Bronchial epithelial cell (primary cell): Measurements from ENCODE around the gene OR1I1. TPM values are rescaled to one million over a fixed set of nuclear protein-coding genes. Genes with fewer than 3 reads are reported as not detected.
"Not testable (repeated sequence)": the region's sequence is repeated elsewhere in the genome, so short reads cannot be mapped to it uniquely, and the experiment has no call there.

Experiments
- DNase-seq: peaks from one replicate; pipeline ENCODE4 v3.0.0-alpha.2; 2010; ENCODE audit warnings: low read depth
- FAIRE-seq: peaks from 2 replicates; lab custom pipeline; 2011; peaks lifted over from hg19 to GRCh38; lab: Jason Lieb, UNC
- H3K27me3 ChIP-seq: 2 replicates; pipeline ENCODE4 v1.5.1; 2011; ENCODE audit warnings: low read length; ENCODE audit not compliant: control insufficient read depth, insufficient read depth
- H3K36me3 ChIP-seq: 2 replicates; pipeline ENCODE4 v1.5.1; 2011; ENCODE audit warnings: low read length; ENCODE audit not compliant: control insufficient read depth, insufficient read depth
- H3K4me3 ChIP-seq: 2 replicates; pipeline ENCODE4 v1.5.1; 2011; ENCODE audit warnings: mild to moderate bottlenecking, low read depth, low read length, control low read depth
- total RNA-seq: library from RNA; depleted of rRNA; stranded (reverse); fragments of >200 nt; gene quantifications from 2 replicates; pipeline ENCODE4 v1.2.1, GENCODE V29; 2014
- TF ChIP-seq, protein P1 (sequence below): IDR thresholded peaks from 2 replicates; pipeline ENCODE4 v1.5.1; 2011; ENCODE audit warnings: mild to moderate bottlenecking, moderate library complexity, low read length, control low read depth, inconsistent platforms; ENCODE audit not compliant: insufficient read depth, severe bottlenecking

The OR1I1 gene
- total RNA-seq, 1 donor from 2014 or later, result not detected

GRCh38 chr19:15091918-15092753 is 10.1 kb downstream of the OR1I1 start:
- Histone ChIP-seq H3K36me3 (no peaks in the 10 kb centered on the region), H3K27me3 (no peaks in the 10 kb centered on the region), H3K4me3 (no peak overlapping the region)
- FAIRE-seq (no peak), DNase-seq (peak; percentile 64)
- TF ChIP-seq, protein P1, sequence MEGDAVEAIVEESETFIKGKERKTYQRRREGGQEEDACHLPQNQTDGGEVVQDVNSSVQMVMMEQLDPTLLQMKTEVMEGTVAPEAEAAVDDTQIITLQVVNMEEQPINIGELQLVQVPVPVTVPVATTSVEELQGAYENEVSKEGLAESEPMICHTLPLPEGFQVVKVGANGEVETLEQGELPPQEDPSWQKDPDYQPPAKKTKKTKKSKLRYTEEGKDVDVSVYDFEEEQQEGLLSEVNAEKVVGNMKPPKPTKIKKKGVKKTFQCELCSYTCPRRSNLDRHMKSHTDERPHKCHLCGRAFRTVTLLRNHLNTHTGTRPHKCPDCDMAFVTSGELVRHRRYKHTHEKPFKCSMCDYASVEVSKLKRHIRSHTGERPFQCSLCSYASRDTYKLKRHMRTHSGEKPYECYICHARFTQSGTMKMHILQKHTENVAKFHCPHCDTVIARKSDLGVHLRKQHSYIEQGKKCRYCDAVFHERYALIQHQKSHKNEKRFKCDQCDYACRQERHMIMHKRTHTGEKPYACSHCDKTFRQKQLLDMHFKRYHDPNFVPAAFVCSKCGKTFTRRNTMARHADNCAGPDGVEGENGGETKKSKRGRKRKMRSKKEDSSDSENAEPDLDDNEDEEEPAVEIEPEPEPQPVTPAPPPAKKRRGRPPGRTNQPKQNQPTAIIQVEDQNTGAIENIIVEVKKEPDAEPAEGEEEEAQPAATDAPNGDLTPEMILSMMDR, result peak; percentile 57

GRCh38 chr19:15093001-15093400 is 11.0 kb downstream of the OR1I1 start:
- FAIRE-seq (no peak), DNase-seq (no peak)
- H3K36me3 ChIP-seq, result no peaks in the 10 kb centered on the region
- TF ChIP-seq, protein P1, result no peak
- H3K27me3 ChIP-seq, result no peaks in the 10 kb centered on the region
- H3K4me3 ChIP-seq, result no peak overlapping the region

DNA sequence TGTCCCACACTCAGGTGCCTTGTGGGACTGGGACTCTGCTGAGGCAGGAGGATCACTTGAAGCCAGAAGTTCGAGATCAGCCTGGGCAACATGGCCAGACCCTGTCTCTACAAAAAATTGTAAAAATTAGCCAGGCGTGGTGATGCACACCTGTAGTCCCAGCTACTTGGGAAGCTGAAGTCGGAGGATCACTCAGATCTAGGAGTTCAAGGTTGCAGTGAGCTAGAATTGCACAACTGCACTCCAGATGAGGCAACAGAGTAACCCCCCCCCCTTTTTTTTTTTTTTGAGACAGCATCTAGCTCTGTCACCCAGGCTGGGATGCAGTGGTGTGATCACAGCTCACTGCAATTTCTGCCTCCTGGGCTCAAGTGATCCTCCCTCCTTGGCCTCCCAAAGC is 14.2 kb downstream of the OR1I1 start:
- no peak for FAIRE-seq
- TF ChIP-seq, protein P1, result no peak

DNA sequence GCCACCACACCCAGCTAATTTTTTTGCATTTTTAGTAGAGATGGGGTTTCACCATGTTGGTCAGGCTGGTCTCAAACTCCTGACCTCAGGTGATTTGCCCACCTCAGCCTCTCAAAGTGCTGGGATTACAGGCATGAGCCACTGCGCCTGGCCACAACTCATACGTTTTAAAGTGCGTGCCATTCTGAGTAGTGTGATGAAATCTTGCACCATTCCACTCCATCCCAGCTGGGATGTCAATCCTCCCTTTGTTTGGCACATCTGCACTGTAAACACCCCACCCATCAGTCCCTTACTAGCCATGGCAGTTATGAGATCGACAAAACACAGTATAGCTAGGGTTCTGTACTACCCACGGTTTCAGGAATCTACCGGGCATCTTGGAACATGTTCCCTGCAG is 16.0 kb downstream of the OR1I1 start:
- not testable (repeated sequence) for H3K4me3 ChIP-seq, H3K27me3 ChIP-seq, H3K36me3 ChIP-seq, DNase-seq, FAIRE-seq

More for the DNA sequence above, 14.2 kb downstream of the OR1I1 start:
- DNase-seq, result no peak
- Histone ChIP-seq H3K4me3 (no peak overlapping the region), H3K36me3 (no peaks in the 10 kb centered on the region), H3K27me3 (no peaks in the 10 kb centered on the region)

GRCh38 chr19:15098460-15098859 is 16.4 kb downstream of the OR1I1 start:
- H3K36me3 ChIP-seq, result no peaks in the 10 kb centered on the region
- H3K4me3 ChIP-seq, result no peak overlapping the region
- FAIRE-seq (no peak), DNase-seq (peak; percentile 8)
- TF ChIP-seq, protein P1, result no peak
- no peaks in the 10 kb centered on the region for H3K27me3 ChIP-seq

GRCh38 chr19:15099017-15099582 is 17.1 kb downstream of the OR1I1 start:
- Histone ChIP-seq H3K27me3 (no peaks in the 10 kb centered on the region), H3K36me3 (no peaks in the 10 kb centered on the region), H3K4me3 (no peak overlapping the region)
- no peak for DNase-seq
- no peak for FAIRE-seq
- TF ChIP-seq, protein P1, result no peak
